Stomach (tissue), 9 donors: ENCODE data around the gene PDE9A. TPM values are rescaled to one million over a fixed set of nuclear protein-coding genes. Genes with fewer than 3 reads are reported as not detected.
A peak's percentile ranks its signal among the peaks of the same experiment; 100 is the strongest.

Experiments
- DNase-seq, 2 donors: peaks; one replicate each; pipeline versions ENCODE4 v3.0.0 to v3.0.0-alpha.2; 2013 to 2019
- H3K27ac ChIP-seq, 5 donors: fragments of 200-600 bp in 4 of 5; sonication (generic) in 4 of 5; one replicate each; pipeline ENCODE4 v1.5.1; 2013 to 2019; ENCODE audit warnings: mild to moderate bottlenecking in 1 of 5, moderate library complexity in 1 of 5
- H3K27me3 ChIP-seq, 3 donors: fragments of 200-600 bp; sonication (generic); one replicate each; pipeline ENCODE4 v1.5.1; 2017 to 2019; ENCODE audit warnings: mixed run types in 1 of 3
- H3K36me3 ChIP-seq, 4 donors: fragments of 200-600 bp; sonication (generic); 1 replicate in 3 of 4; 2 replicates in 1 of 4; pipeline ENCODE4 v1.5.1; 2016 to 2019
- H3K4me1 ChIP-seq, 4 donors: fragments of 200-600 bp; sonication (generic); one replicate each; pipeline ENCODE4 v1.5.1; 2016 to 2019
- H3K4me3 ChIP-seq, 4 donors: fragments of 200-600 bp; sonication (generic) in 3 of 4; one replicate each; pipeline ENCODE4 v1.5.1; 2016 to 2019; ENCODE audit warnings: mild to moderate bottlenecking in 1 of 4
- H3K9me3 ChIP-seq, 4 donors: fragments of 200-600 bp; sonication (generic); one replicate each; pipeline ENCODE4 v1.5.1; 2016 to 2019
- EP300 ChIP-seq: sonication (generic); formaldehyde crosslinking; IDR thresholded peaks from one replicate; pipeline ENCODE4 v1.6.1; 2017; ENCODE audit warnings: antibody characterized with exemption
- POLR2A ChIP-seq, 4 donors: fragments of 450-650 bp; IDR thresholded peaks; one replicate each; pipeline ENCODE4 v1.6.1; 2016; ENCODE audit warnings: antibody characterized with exemption in 4 of 4, control low read depth in 2 of 4, mild to moderate bottlenecking in 1 of 4, moderate library complexity in 1 of 4
- POLR2AphosphoS5 ChIP-seq, 3 donors: sonication (generic); formaldehyde crosslinking; IDR thresholded peaks; one replicate each; pipeline ENCODE4 v1.6.1; 2016; ENCODE audit warnings: antibody characterized with exemption in 3 of 3
- WGBS, 5 donors: extraction: QIAGEN DNeasy Blood & Tissue Kit in 3 of 5; methylation state at CpG; one replicate each; pipeline versions ENCODE4 v1.1.5 to v1.1.7; 2013 to 2018; 5-methylcytosine and 5-hydroxymethylcytosine counted together
- intact Hi-C: fragments of 100-400 bp; cut with DNase I; formaldehyde crosslinking; loops from one replicate; pipeline ENCODE4 v1.15.1; 2023; ENCODE audit warnings: low total_unique reads
- polyA plus RNA-seq, 3 donors: library from polyadenylated mRNA; stranded (reverse); fragments of 200-250 nt; gene quantifications; one replicate each; pipeline ENCODE4 v1.2.3, GENCODE V29; 2013
- total RNA-seq, 5 donors: library from RNA; depleted of rRNA; stranded (reverse); fragments of >200 nt; gene quantifications; one replicate each; pipeline versions ENCODE4 v1.1.0 to v1.2.3, GENCODE V29; 2014 to 2016
- TF ChIP-seq, protein P1 (sequence below), 7 experiments: fragments of 450-650 bp in 4 of 7; fragments of 200-600 bp in 3 of 7; sonication (generic) in 3 of 7; IDR thresholded peaks; one replicate each; pipeline ENCODE4 v1.5.1; 2016 to 2019; ENCODE audit warnings: antibody characterized with exemption in 7 of 7, control low read depth in 2 of 7, mild to moderate bottlenecking in 1 of 7
- donor health status: healthy with polysubstance abuse.
- donor health status: Bipolar disorder and iron deficiency.
- donor health status: healthy.

Gene PDE9A
- total and polyA plus RNA-seq, 8 donors, result 6.4 to 77.1 (median 11.9) TPM

DNA sequence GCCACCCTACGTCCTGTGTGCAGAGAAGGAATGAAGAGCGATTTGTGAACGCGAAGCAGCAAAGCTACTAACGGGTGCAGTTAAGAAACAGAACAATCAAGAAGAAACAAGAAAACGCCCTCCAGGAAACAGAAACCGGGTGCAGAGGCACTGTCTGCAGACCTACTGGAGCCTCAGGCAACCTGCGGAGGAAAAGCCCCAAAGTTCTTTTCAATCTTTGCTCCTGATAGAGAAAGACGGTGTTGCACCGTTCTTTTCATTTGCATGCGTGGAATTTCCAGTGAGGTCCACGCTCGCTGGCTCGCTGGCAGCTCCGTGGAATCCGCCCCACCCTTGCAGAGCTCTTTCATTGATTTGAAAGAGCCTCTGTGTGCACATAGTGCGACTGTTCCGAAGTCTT is 37.0 kb upstream of the PDE9A start:
- no peak for DNase-seq
- H3K27ac ChIP-seq, result no peak overlapping the region
- 10 to 17% (median 13%) methylated on average over 17 to 18 of the region's 18 CpGs for WGBS, 5 donors
- TF ChIP-seq POLR2A (IDR thresholded peaks at IDR 0.05) (no peak), EP300 (no peak), POLR2AphosphoS5 (IDR thresholded peaks at IDR 0.05) (no peak)
- TF ChIP-seq, protein P1, sequence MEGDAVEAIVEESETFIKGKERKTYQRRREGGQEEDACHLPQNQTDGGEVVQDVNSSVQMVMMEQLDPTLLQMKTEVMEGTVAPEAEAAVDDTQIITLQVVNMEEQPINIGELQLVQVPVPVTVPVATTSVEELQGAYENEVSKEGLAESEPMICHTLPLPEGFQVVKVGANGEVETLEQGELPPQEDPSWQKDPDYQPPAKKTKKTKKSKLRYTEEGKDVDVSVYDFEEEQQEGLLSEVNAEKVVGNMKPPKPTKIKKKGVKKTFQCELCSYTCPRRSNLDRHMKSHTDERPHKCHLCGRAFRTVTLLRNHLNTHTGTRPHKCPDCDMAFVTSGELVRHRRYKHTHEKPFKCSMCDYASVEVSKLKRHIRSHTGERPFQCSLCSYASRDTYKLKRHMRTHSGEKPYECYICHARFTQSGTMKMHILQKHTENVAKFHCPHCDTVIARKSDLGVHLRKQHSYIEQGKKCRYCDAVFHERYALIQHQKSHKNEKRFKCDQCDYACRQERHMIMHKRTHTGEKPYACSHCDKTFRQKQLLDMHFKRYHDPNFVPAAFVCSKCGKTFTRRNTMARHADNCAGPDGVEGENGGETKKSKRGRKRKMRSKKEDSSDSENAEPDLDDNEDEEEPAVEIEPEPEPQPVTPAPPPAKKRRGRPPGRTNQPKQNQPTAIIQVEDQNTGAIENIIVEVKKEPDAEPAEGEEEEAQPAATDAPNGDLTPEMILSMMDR (IDR thresholded peaks at IDR 0.05), result no peak
- H3K27me3 ChIP-seq, result peaks cover 3 to 54% (median 20%) of the 10 kb centered on the region in 3 donors
- intact Hi-C loops, result no loop called here
- H3K9me3 ChIP-seq, result peaks cover 0 to 8% (median 0%) of the 10 kb centered on the region in 4 donors
- peak overlapping the region in 3 of 4 donors; percentile 15 to 26 (median 21) for H3K4me3 ChIP-seq
- peaks cover 0 to 16% (median 8%) of the 10 kb centered on the region in 4 donors for H3K4me1 ChIP-seq
- no peaks in the 10 kb centered on the region for H3K36me3 ChIP-seq

DNA sequence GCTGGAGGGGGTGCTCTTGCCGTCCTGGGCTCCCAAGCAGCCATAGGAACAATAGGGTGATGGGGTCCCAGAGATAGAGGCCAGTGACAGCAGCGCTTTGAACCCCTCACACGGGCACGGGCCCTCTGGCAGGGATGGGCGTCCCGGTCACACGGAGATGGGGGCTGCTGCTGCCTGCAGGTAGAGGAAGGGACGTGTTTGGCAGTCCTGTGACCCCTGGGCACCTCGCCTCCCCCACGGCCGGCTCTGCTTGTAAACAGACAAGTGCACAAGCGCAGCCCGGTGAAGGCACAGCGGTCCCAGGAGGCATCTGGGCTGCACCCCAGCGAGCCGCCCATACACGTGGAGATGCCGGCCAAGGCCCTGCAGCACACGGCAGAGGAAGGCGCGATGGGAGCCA is 36.5 kb upstream of the PDE9A start:
- Histone ChIP-seq H3K9me3 (peaks cover 0 to 8% (median 0%) of the 10 kb centered on the region in 4 donors), H3K4me3 (no peak overlapping the region), H3K4me1 (peaks cover 0 to 16% (median 8%) of the 10 kb centered on the region in 4 donors), H3K27me3 (peaks cover 3 to 58% (median 20%) of the 10 kb centered on the region in 3 donors), H3K27ac (no peak overlapping the region), H3K36me3 (no peaks in the 10 kb centered on the region)
- no peak for DNase-seq
- 62 to 86% (median 74%) methylated on average over 18 to 21 of the region's 21 CpGs for WGBS, 5 donors
- intact Hi-C loops, result no loop called here
- TF ChIP-seq EP300, result no peak
- TF ChIP-seq, protein P1 (IDR thresholded peaks at IDR 0.05), result no peak
- TF ChIP-seq POLR2AphosphoS5 (IDR thresholded peaks at IDR 0.05), result no peak
- no peak for TF ChIP-seq POLR2A (IDR thresholded peaks at IDR 0.05)

DNA sequence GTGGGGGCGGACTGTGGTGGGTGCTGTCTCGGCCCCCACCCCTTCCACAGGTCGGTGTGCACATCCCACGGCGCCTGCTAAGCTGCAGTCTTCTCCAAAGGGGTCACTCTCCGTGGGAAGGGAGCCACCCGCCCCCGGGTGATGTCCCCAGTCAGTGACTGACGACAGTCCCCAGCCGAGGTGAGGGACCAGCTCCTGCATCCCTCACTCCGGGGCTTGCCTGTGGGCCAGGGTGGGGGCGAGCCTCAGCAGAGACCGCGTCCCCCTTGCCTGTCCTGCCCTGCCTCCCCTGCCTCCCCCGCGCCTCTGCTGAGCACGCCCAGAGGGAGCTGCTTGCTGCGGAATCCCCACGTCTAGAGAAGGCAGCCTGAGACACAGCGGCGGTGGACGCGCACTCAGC is 35.9 kb upstream of the PDE9A start:
- H3K36me3 ChIP-seq, result no peaks in the 10 kb centered on the region
- no peak for DNase-seq
- intact Hi-C loops, result no loop called here
- 70 to 80% (median 72%) methylated on average over 15 to 23 of the region's 23 CpGs for WGBS, 5 donors
- no peak overlapping the region for H3K27ac ChIP-seq
- peaks cover 3 to 58% (median 20%) of the 10 kb centered on the region in 3 donors for H3K27me3 ChIP-seq
- peaks cover 0 to 4% (median 0%) of the 10 kb centered on the region in 4 donors for H3K9me3 ChIP-seq
- H3K4me3 ChIP-seq, result no peak overlapping the region
- peaks cover 0 to 16% (median 8%) of the 10 kb centered on the region in 4 donors for H3K4me1 ChIP-seq
- no peak for TF ChIP-seq POLR2A (IDR thresholded peaks at IDR 0.05)
- TF ChIP-seq EP300, result no peak
- TF ChIP-seq POLR2AphosphoS5 (IDR thresholded peaks at IDR 0.05), result no peak
- TF ChIP-seq, protein P1 (IDR thresholded peaks at IDR 0.05), result no peak

DNA sequence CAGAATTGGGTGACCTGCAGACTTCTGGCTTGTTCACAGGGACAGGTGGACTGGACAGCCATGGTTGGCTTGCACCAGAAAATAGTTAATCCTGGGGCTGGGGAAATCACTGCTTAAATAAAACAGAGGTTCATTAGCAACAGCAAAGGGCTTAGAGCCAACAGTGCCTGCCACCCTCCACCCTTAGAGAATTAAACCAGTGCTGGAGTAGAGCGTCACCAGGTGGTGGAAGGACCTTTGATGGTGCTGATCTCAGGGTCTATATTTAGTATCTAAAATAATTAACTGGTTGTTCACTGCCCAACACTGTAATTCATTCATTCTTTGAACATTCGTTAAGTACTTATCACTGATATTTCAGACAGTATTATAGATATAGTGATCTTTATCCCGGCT is 34.7 kb upstream of the PDE9A start:
- 31 to 51% (median 43%) methylated on average over 3 of the region's 3 CpGs for WGBS, 5 donors
- peaks cover 3 to 66% (median 20%) of the 10 kb centered on the region in 3 donors for H3K27me3 ChIP-seq
- TF ChIP-seq, protein P1 (IDR thresholded peaks at IDR 0.05), result no peak
- TF ChIP-seq POLR2A (IDR thresholded peaks at IDR 0.05), result no peak
- no peak for TF ChIP-seq POLR2AphosphoS5 (IDR thresholded peaks at IDR 0.05)
- no peak for TF ChIP-seq EP300
- no peak overlapping the region for H3K4me3 ChIP-seq
- H3K27ac ChIP-seq, result no peak overlapping the region
- intact Hi-C loops, result no loop called here
- no peaks in the 10 kb centered on the region for H3K36me3 ChIP-seq
- no peak for DNase-seq
- H3K9me3 ChIP-seq, result no peaks in the 10 kb centered on the region
- peaks cover 0 to 17% (median 8%) of the 10 kb centered on the region in 4 donors for H3K4me1 ChIP-seq
